ENCODE results near the gene FOXO4.

GRCh38 chrX:71082124-71082647 is 13.5 kb upstream of the FOXO4 start:
- TF ChIP-seq CTCF (IDR thresholded peaks at IDR 0.05) (no peak), ZNF416 (CRISPR knock-in tag; IDR thresholded peaks at IDR 0.05) (no peak), SMAD4 (CRISPR knock-in tag; IDR thresholded peaks at IDR 0.05) (no peak), ATF2 (CRISPR knock-in tag; IDR thresholded peaks at IDR 0.05; ENCODE audit: borderline replicate concordance, low read depth) (no peak), ZBTB43 (CRISPR knock-in tag; IDR thresholded peaks at IDR 0.05) (no peak), TCF7 (CRISPR knock-in tag; IDR thresholded peaks at IDR 0.05; ENCODE audit: low read depth) (no peak), MLX (CRISPR knock-in tag; IDR thresholded peaks at IDR 0.05) (no peak), TEAD1 (CRISPR knock-in tag; IDR thresholded peaks at IDR 0.05) (no peak), NFYB (CRISPR knock-in tag; conservative IDR thresholded peaks at IDR 0.05; ENCODE audit: low read depth) (no peak), ATF1 (CRISPR knock-in tag; IDR thresholded peaks at IDR 0.05) (no peak), ZNF232 (CRISPR knock-in tag; IDR thresholded peaks at IDR 0.05) (no peak), MYBL2 (CRISPR knock-in tag; IDR thresholded peaks at IDR 0.05) (no peak), ATF6 (CRISPR knock-in tag; IDR thresholded peaks at IDR 0.05) (no peak), CREM (CRISPR knock-in tag; IDR thresholded peaks at IDR 0.05) (no peak)
